Dedifferentiated amniotic fluid mesenchymal stem cell (primary cell): Measurements from ENCODE around the gene MAP3K14.
"Not testable (repeated sequence)": the region's sequence is repeated elsewhere in the genome, so short reads cannot be mapped to it uniquely, and the experiment has no call there.

ENCODE experiments used
- DNase-seq: peaks from one replicate; pipeline ENCODE4 v3.0.0-alpha.2; 2016; ENCODE audit errors: extremely low spot score

The MAP3K14 gene

DNA sequence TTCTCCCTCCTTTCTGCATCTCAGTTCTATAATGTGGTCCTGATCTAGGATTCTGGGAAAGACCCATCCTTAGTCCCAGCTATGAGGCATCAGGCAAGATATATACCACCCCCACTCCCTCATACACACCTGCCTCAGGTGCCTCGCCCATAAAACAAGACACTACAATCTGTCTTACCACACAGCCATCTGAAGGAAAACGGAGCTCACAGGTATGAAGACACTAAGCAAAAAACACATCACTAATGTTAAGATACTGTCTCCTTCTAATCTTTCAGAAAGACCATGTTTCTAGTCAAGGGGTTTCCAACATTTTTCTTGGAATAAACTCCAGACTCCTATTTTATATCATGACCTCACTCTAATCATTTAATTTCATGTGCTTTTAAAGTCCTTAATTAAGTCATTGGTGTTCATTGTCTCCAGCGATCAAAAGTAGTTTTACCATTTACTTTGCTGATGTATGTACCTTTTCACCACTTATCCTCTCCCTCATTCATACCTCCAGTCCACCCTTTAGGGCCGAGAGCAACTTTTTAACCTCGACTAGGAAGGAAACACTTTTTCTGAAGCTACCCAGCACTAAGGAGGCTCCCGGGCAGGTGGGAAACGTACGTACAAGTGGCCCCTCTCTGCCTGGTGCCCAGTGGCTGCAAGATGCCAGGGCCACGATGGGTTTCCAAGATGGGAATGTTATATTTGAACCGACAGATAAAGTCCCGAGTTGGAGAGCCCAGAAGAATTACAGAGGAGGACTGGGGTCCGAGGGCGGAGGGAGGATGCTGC lies 979 bp downstream of the MAP3K14 start:
- DNase-seq: peak; percentile 8

- no peak for DNase-seq
Measured at GRCh38 chr17:45314741-45315647, 1.8 kb downstream of the MAP3K14 start.

DNA sequence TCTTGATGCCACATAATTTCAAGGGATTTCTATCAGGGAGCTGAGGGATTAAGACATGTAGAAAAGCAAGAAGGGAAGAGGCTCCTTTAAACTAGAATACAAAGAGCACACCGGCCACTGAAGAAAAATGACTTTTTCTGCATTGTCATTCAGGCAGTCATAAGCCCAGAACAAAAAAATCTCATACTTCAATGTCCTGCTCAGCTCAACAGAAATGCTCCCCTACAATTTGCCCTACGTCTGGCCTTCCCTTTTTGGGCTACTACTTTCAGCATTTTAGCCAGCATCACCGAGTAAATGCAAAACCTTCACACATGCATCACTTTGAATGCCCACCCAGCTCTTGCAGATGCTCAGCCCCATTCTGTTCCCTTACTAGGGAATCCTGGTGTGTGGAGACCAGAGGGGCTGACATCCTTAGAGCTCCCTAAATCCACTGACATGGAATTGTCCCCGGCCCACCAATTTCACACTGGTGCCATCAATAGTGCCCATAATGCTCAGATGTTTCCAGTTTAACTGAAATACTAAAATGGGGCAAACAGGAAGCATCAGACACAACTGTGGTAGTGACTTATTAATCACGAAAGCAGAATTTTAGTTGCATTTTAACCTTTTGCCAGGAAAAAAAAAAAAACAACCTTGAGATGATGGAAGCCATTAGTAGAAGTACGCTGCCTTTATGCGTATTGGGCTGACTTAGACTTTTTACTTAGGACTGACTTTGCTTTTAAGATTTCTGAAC lies 2.7 kb downstream of the MAP3K14 start:
- DNase-seq: no peak

DNA sequence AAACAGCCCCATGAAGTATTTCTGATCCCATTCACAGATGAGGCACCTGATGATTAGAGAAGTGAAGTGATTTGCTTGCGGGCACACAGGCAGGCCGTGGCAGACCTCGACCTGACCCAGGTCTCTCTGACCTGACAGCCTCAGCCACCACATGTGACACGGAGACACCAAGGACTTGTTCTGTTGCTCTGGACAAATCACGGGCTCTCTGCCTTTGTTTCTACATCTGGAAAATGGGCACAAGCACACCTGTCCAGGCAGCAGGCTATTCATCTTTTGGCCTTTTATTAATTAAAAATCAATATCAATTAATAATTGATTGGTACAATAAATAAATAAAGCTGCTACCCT lies 3.4 kb downstream of the MAP3K14 start:
- DNase-seq: no peak

- DNase-seq: no peak
Measured at GRCh38 chr17:45312477-45313420, 4.1 kb downstream of the MAP3K14 start.

GRCh38 chr17:45311760-45312476 lies 4.9 kb downstream of the MAP3K14 start:
- no peak for DNase-seq

DNA sequence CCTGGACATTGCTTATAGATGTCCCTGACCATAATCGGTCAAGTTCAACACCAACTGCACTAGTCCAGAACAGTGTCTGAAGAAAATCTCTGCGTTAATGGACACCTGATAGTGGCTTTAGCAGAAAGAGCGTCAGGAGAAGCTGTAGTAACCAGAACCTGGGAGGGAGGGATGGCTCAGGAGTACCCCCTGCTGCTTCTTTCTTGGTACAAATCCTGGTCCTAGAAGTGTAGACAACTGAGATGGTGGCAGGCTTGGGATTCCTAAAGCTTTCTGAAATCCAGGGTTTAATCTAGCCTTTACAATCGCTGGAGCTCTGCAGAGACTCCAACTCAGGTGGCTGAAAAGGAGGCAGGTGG lies 5.4 kb downstream of the MAP3K14 start:
- DNase-seq: no peak

GRCh38 chr17:45310380-45311324 lies 6.2 kb downstream of the MAP3K14 start:
- DNase-seq: no peak

- no peak for DNase-seq
Measured at GRCh38 chr17:45309400-45309799, 7.4 kb downstream of the MAP3K14 start.

DNA sequence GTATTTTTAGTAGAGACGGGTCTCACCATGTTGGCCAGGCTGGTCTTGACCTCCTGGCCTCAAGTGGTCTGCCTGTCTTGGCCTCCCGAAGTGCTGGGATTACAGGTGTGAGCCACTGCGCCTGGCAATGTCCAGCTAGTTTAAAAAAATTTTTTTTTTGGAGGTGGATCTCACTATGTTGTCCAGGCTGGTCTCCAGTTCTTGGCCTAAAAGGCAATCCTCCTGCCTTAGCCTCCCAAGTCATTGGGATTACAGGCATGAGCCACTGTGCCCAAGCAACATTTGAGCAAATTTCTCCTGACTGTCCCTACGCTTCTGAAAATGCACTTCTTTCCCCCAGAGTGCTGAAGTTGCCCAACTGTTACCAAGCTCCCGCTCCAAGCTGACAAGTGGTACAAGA lies 8.0 kb downstream of the MAP3K14 start:
- DNase-seq: no peak

DNA sequence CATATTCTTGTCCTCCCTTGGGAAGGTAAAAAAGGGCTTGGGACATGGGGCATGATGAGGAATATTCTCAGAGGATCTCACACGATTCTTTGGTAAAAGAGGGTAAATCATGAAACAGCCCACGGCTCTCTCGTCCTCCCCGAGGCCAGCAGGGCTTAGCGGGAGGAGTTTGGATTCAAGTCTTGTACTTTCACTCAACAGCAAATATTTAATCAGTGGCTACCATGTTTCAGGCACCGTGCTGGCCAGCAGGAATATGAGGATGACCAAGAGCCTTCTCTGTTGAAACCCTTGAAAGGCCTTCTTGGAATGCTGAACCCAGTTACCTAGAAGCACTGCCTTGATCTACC lies 8.8 kb downstream of the MAP3K14 start:
- DNase-seq: no peak

DNA sequence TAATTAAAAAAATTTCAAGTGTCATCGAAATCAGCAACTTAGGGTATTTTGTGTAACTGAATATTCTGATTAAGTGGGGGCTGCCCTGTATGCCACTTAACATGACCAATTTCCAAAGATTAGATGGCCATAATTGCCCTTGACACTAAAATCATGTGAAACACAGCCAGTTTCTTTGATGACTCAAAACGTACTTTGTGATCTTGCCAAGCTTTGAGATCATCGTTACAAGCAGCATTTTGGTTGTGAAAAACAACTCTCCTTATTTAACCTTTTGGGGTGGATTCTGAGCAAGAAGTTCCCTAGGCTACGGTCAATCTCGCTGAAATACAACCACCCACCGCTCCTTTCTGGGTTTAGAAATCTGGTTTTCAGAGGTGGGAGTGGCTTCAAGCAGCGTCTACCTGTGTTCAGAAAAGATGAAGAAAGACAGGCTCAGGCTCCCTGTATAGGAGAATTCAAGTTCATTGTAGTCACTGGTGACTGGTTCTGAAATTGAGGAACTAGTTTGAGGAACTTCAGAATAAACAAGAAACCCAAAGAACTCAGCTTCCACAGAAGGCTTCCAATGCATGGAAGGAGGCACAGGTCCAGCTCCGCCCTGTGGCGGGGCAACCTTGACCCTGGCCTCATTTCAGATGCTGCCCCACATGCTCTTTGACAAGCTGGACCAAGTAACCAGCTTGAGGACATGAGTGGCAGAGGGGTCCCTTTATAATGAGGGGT lies 9.4 kb downstream of the MAP3K14 start:
- peak; percentile 91 for DNase-seq

- no peak for DNase-seq
Measured at GRCh38 chr17:45306623-45307022, 10.2 kb downstream of the MAP3K14 start.

DNA sequence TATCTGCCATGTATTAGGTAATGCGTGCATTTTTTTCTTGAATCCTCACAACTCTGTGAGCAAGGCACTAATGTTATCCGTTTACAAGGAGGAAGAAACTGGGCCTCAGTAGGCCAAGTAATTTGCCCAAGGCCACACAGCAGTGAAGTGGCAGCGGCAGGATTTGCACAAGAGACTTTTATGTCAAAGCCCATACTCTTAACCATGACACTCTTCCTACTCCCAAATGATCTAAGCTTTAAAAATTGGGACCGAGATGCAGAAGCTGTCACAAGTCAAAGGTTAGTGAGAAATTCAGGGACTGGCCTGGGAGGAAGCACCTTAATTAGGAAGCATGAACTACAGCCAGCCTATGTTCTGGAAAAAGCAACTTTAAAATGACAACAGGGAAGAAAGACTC lies 10.7 kb downstream of the MAP3K14 start:
- no peak for DNase-seq

DNA sequence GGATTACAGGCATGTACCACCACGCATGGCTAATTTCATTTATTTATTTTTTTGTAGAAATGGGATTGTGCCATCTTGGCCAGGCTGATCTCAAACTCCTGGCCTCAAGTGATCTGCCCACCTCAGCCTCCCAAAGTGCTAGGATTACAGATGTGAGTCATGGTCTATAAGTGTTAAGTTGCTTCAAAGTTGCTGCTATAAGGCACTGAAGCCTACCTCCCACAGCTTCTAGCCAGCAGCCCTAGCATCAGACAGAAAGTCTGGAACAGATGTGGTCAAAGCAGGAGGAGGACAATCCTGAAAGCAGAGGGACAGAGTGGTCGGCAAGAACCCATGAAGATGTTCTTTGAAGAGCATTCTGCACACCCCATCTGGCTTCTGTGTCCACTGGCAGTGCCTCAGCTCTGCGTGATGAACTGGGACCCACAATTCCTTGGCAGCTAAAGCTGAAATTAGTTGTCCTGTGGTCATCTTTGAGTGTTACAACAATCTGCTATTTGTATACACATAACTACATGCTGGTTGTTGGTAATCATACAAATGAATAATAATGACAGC lies 11.2 kb downstream of the MAP3K14 start:
- no peak for DNase-seq

DNA sequence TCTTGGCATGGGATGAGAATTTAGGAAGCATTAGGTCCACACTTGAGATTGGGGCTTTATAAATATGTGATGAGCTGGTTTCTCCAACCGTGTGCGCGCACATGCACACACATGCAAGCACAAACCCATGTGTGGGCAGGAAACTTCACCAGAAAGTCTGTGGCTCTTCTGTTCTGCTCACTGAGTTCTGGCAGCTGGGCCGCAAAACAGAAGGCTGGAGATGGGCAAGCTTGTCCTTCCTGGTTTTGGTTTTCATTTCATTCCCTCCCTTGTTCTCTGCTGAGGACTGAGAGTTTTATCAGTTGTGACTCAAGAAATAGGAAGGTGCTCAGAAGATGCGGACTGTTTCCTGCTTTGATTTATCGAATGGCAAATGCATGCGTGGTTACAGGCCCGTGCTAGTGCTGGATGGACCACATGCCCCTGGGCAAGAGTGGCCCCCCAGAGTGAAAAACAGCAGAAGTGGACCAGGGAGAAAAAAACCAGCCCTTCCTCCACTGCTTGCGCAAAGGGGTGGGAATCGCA lies 14.1 kb downstream of the MAP3K14 start:
- no peak for DNase-seq

- DNase-seq: not testable (repeated sequence)
Measured at GRCh38 chr17:45302220-45302619, 14.6 kb downstream of the MAP3K14 start.

DNA sequence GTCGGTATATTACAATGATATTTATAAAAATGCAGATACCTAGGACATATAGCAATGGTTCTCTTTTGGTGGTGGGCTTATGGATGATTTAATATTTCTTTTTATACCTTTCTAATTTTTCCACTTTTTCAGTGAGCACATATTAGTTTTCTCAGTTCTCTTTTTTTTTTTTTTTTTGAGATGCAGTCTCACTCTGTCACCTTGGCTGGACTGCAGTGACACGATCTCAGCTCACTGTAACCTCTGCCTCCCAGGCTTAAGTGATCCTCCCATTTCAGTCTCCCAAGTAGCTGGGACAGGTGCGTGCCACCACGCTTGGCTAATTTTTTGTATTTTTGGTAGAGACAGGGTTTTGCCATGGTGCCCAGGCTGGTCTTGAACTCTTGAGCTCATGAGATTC lies 15.1 kb downstream of the MAP3K14 start:
- DNase-seq: no peak
